HepG2 (cell line): Measurements from ENCODE around the gene STAT1.

Experiments used
- REPIN1 ChIP-seq: sonication (generic); formaldehyde crosslinking; IDR thresholded peaks from 2 replicates; pipeline ENCODE4 v1.8.0; 2022; ENCODE audit warnings: missing genetic modification reagents, low read depth, mild to moderate bottlenecking, borderline replicate concordance
- TBP ChIP-seq: sonication (generic); formaldehyde crosslinking; IDR thresholded peaks from 2 replicates; pipeline ENCODE4 v1.5.0; 2020; ENCODE audit warnings: missing genetic modification reagents
- ZC3H4 ChIP-seq: sonication (generic); formaldehyde crosslinking; IDR thresholded peaks from 2 replicates; pipeline ENCODE4 v1.4.0; 2020; ENCODE audit warnings: missing genetic modification reagents, borderline replicate concordance
- ZNF234 ChIP-seq: sonication (generic); formaldehyde crosslinking; conservative IDR thresholded peaks from 2 replicates; pipeline ENCODE4 v1.5.1; 2020; ENCODE audit warnings: mild to moderate bottlenecking, missing genetic modification reagents
- ZNF263 ChIP-seq: sonication (generic); formaldehyde crosslinking; IDR thresholded peaks from 2 replicates; pipeline ENCODE4 v1.4.0; 2020; ENCODE audit warnings: missing genetic modification reagents
- TF ChIP-seq, protein P1 (sequence below): sonication (generic); formaldehyde crosslinking; IDR thresholded peaks from 2 replicates; pipeline ENCODE4 v1.5.0; 2020; ENCODE audit warnings: mild to moderate bottlenecking, missing genetic modification reagents, moderate library complexity
- TF ChIP-seq, protein P2 (sequence below): sonication (generic); formaldehyde crosslinking; IDR thresholded peaks from 2 replicates; pipeline ENCODE4 v1.4.0; 2020; ENCODE audit warnings: missing genetic modification reagents

DNA sequence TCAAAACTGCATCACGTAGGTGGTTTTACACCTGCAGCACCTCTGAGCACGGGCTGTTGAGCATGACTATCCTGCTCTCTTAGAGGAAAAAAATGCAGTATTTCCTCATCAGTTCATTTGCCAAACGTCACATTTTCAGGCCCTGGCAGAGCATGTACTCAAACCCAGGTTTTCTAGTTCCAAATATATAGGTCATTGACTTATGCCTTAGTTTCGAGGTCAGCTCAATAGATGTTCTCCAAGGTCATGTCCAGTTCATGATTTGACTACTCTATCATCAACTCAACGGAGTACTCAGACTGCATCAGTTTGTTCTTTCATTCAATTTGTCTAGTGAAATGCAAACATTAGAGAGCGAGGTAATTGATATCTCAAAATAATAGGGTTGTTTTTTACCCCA, 39.3 kb upstream of the STAT1 start:
- TF ChIP-seq, protein P1, sequence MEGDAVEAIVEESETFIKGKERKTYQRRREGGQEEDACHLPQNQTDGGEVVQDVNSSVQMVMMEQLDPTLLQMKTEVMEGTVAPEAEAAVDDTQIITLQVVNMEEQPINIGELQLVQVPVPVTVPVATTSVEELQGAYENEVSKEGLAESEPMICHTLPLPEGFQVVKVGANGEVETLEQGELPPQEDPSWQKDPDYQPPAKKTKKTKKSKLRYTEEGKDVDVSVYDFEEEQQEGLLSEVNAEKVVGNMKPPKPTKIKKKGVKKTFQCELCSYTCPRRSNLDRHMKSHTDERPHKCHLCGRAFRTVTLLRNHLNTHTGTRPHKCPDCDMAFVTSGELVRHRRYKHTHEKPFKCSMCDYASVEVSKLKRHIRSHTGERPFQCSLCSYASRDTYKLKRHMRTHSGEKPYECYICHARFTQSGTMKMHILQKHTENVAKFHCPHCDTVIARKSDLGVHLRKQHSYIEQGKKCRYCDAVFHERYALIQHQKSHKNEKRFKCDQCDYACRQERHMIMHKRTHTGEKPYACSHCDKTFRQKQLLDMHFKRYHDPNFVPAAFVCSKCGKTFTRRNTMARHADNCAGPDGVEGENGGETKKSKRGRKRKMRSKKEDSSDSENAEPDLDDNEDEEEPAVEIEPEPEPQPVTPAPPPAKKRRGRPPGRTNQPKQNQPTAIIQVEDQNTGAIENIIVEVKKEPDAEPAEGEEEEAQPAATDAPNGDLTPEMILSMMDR (CRISPR knock-in tag) = no peak
- TF ChIP-seq TBP = no peak
- TF ChIP-seq ZNF263 (CRISPR knock-in tag) = no peak
- no peak for TF ChIP-seq ZNF234 (CRISPR knock-in tag)
- TF ChIP-seq REPIN1 = no peak
- no peak for TF ChIP-seq ZC3H4
- TF ChIP-seq, protein P2, sequence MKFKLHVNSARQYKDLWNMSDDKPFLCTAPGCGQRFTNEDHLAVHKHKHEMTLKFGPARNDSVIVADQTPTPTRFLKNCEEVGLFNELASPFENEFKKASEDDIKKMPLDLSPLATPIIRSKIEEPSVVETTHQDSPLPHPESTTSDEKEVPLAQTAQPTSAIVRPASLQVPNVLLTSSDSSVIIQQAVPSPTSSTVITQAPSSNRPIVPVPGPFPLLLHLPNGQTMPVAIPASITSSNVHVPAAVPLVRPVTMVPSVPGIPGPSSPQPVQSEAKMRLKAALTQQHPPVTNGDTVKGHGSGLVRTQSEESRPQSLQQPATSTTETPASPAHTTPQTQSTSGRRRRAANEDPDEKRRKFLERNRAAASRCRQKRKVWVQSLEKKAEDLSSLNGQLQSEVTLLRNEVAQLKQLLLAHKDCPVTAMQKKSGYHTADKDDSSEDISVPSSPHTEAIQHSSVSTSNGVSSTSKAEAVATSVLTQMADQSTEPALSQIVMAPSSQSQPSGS = no peak
